Hair follicle dermal papilla cell (primary cell): ENCODE measurements around the gene MXD1. TPM values are rescaled to one million over a fixed set of nuclear protein-coding genes. Genes with fewer than 3 reads are reported as not detected.

Source experiments
- small RNA-seq: library from RNA; depleted of rRNA; stranded (forward); fragments of <200 nt; gene quantifications from one replicate; pipeline ENCODE3, GENCODE V24; 2012
- total RNA-seq: library from RNA; depleted of rRNA; stranded (reverse); fragments of >200 nt; gene quantifications from 2 replicates; pipeline ENCODE4 v1.2.3, GENCODE V29; 2012

MXD1 gene, protein sequence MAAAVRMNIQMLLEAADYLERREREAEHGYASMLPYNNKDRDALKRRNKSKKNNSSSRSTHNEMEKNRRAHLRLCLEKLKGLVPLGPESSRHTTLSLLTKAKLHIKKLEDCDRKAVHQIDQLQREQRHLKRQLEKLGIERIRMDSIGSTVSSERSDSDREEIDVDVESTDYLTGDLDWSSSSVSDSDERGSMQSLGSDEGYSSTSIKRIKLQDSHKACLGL
- 4.0 and 4.7 TPM in 2 replicates for total RNA-seq

DNA sequence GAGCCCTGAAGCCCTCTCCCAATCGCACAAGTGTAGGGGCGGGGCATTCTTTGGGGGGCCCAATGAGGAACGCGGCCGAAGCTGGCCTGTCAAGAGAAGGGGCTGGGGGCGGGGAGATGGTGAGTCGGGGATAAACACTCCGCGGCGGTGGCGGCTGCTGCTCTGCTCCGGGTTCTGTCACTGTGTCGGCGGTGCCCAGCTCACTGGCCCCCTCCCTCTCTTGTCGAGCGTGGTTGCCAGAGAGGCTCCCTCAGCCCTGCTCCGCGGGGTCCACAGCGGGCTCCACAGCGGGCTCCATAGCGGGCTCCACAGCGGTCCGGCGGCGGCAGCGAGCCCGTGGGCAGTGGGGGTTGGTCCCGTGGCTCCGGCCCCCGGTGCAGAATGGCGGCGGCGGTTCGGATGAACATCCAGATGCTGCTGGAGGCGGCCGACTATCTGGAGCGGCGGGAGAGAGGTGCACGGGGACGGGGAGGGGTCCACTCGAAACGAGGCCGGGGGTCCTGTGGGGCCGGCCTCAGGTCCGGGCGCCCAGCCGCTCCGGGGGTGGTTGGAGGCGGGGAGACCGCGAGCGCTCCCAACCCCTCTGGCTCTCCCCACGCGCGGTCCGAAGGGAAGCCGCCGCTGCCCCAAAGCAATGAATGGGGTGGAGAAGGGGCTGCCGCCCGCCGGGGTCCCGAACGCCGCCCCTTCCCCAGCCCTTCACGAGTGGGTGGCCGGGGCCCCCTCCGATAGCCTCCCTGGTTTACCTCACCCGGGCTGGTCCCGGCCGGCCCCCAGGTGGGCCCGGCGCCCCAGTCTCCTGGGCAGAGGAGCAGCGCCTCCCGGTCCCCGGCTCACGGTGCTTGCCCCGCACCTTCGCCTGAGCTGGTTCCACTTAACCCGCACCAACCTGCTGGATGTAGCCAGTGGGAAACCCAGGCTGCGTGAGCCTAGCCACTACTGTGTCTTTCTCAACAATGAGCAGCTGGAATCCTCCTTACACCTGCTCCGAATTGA, at the start of gene MXD1:
Gene MXD1 (plus strand): TSS at position 160 of the 996 bp plus-strand sequence. CDS start 222 bp downstream, at position 382.

DNA sequence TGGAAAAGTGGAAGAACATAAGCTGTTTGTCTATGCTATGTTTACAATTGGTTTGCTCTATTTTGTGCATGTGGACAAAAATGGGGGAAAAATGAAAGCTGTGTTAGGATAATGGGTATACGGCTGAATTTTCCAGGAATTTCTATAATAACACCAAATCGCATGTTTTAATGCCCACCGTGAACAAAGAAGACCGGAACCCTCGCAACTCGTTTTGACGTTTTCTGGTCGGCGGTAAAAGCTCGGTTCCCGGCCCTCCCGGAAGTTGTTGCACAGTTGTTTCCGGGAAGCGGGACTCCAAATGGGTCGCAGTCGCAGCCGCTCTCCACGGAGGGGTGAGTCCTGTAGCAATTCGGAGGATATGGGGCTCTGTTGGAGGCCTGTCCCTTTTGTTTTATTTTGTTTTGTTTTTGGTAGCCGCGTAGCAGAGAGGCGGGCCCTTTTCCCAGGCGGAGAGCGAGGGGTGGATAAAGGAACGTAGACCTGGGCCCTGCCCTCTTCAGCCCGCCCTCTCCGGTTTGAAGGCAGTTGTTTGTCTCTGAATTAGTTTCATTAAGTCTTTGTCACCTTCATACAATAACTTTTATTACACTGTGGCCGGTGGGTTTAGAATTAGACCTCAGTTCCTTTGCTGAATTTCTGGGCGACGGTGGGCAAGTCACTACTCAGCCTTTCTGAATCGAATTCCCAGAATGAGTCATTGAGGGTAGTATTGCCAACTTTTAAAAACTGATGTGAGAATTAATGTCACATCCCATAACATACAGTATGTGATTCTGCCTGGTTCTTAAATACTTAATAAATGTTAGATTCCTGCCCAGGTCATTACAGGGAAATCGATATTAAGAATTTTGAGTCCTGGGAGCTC, 21.0 kb upstream of the MXD1 start, which contains the start of gene SNRNP27:
Gene SNRNP27 (plus strand): TSS at position 273 of the 868 bp plus-strand sequence. CDS start 29 bp downstream, at position 302.

DNA sequence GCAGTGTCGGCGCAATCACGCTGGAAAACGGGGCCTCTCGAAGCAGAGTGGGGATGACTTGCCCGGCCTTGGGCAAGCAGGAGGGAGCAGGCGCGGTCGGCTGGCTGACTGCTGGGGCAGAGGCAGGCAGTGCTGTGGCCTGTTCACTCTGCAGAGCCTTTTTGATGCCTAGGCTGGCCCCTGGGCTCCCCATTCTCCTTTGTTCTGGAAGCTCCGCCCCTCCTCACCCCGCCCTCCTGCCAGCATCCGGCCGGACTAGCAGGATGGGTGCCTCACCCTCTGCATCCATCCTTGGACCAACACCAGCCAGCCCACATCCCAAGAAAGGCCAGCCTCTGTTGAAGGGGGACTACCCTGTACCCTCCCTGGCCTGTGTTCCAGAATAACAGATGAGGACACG, 46.6 kb downstream of the MXD1 start, which contains the start of gene ASPRV1:
Gene ASPRV1 (minus strand): TSS at position 136 of the 400 bp plus-strand sequence. CDS start 195 bp downstream, outside the sequence.

Small RNAs within 50 kb of the gene (small RNA-seq; reads per million reads assigned to genes)
- not detected for gene RPL23AP92

Other genes with a start within 250 kb of the MXD1 start
- gene ANXA4, start 173.0 kb upstream of the MXD1 start, total RNA-seq: 68.0 and 86.7 TPM in 2 replicates
- gene GMCL1, start 85.4 kb upstream of the MXD1 start, total RNA-seq: 7.5 and 9.1 TPM in 2 replicates
- gene SNRNP27, start 21.2 kb upstream of the MXD1 start, total RNA-seq: 22.8 and 27.6 TPM in 2 replicates
- 0.12 and 0.32 TPM in 2 replicates for gene ASPRV1, start 46.5 kb downstream of the MXD1 start, total RNA-seq
- gene PCBP1, start 172.4 kb downstream of the MXD1 start, total RNA-seq: 45.4 and 47.6 TPM in 2 replicates